K562 (cell line): ENCODE measurements around the gene TMEM234. TPM values are rescaled to one million over a fixed set of nuclear protein-coding genes. Genes with fewer than 3 reads are reported as not detected.

Source experiments
- ATAC-seq: fragments of 200-7000 bp; cut with Tn5 transposase; 3 replicates; pipeline ENCODE4 v1.9.1; 2020; ENCODE audit warnings: moderate library complexity
- BruUV-seq: library from RNA; stranded (reverse); fragments of 400-500 nt; replicated peaks from 2 replicates; lab custom pipeline; 2021; lab: Mats Ljungman, UMichigan
- CTCF ChIA-PET: fragments of 300-600 bp; formaldehyde crosslinking; extraction: SDS; loops from one replicate; lab custom pipeline; 2021; ENCODE audit warnings: low intra/inter-chr PET ratio; lab: Yijun Ruan, JAX
- POLR2A ChIA-PET: fragments of 300-600, 350-650 bp; sonication (Branson Sonifier 250); formaldehyde crosslinking; extraction: SDS; loops from one replicate; lab custom pipeline; 2021; ENCODE audit warnings: antibody characterized with exemption, inconsistent platforms; lab: Yijun Ruan, JAX
- DNase-seq, 4 experiments: peaks; one replicate each; pipeline versions ENCODE4 v3.0.0 to v3.0.0-alpha.2; 2011 to 2018; ENCODE audit warnings: low spot score in 3 of 4, mixed read lengths in 3 of 4; ENCODE audit errors: extremely low read depth in 1 of 4
- FAIRE-seq: peaks from 2 replicates; lab custom pipeline; 2011; peaks lifted over from hg19 to GRCh38; lab: Jason Lieb, UNC
- H2AFZ ChIP-seq: 2 replicates; pipeline ENCODE4 v1.6.0; 2011; ENCODE audit warnings: low read depth, low read length, control low read depth, inconsistent platforms
- H3K27ac ChIP-seq: fragments of 200-600 bp; 3 replicates; pipeline ENCODE4 v1.8.0; 2011; ENCODE audit warnings: low read depth, mild to moderate bottlenecking, control low read depth, inconsistent platforms, low read length, moderate library complexity, mixed read lengths; ENCODE audit errors: extremely low read depth
- H3K27me3 ChIP-seq, 2 experiments: fragments of 300-600 bp in 1 of 2; 2 replicates in 1 of 2; 3 replicates in 1 of 2; pipeline versions ENCODE4 v1.6.0 to v1.8.0; 2011; ENCODE audit warnings: inconsistent platforms in 2 of 2, low read length in 2 of 2, mild to moderate bottlenecking in 1 of 2, mixed read lengths in 1 of 2, moderate library complexity in 1 of 2; ENCODE audit not compliant: control insufficient read depth in 2 of 2, insufficient read depth in 2 of 2
- H3K36me3 ChIP-seq: fragments of 300-600 bp; 3 replicates; pipeline ENCODE4 v1.8.0; 2011; ENCODE audit warnings: mild to moderate bottlenecking, low read length, inconsistent platforms; ENCODE audit not compliant: control insufficient read depth, insufficient read depth
- H3K4me1 ChIP-seq, 2 experiments: fragments of 200-600 bp in 1 of 2; replicated peaks in 1 of 2; 2 replicates in 1 of 2; 3 replicates in 1 of 2; pipeline versions ENCODE4 v1.5.1 to v1.8.0; 2011; ENCODE audit warnings: inconsistent platforms in 2 of 2, low read length in 2 of 2, mild to moderate bottlenecking in 1 of 2, mixed read lengths in 1 of 2, moderate library complexity in 1 of 2; ENCODE audit not compliant: control insufficient read depth in 2 of 2, insufficient read depth in 2 of 2
- H3K4me2 ChIP-seq: 2 replicates; pipeline ENCODE4 v1.6.1; 2011; ENCODE audit warnings: low read length, control low read depth, inconsistent platforms, mixed read lengths; ENCODE audit not compliant: insufficient read depth
- H3K4me3 ChIP-seq: fragments of 200-600 bp; sonication (generic), shearing (Covaris generic); 2 replicates; pipeline ENCODE4 v1.5.1; 2016; ENCODE audit warnings: control low read depth, inconsistent platforms
- H3K79me2 ChIP-seq: fragments of 200-600 bp; 3 replicates; pipeline ENCODE4 v1.8.0; 2011; ENCODE audit warnings: low read length, inconsistent platforms; ENCODE audit not compliant: control insufficient read depth, insufficient read depth
- H3K9ac ChIP-seq, 2 experiments: 2 replicates each; pipeline versions ENCODE4 v1.6.0 to v1.6.1; 2011; ENCODE audit warnings: low read depth in 2 of 2, low read length in 2 of 2, control low read depth in 1 of 2, inconsistent platforms in 1 of 2, mild to moderate bottlenecking in 1 of 2, mixed read lengths in 1 of 2; ENCODE audit not compliant: insufficient read depth in 1 of 2
- H3K9me1 ChIP-seq: one replicate; pipeline ENCODE4 v1.6.0; 2011; ENCODE audit warnings: inconsistent platforms, mild to moderate bottlenecking, low read length, moderate library complexity; ENCODE audit not compliant: control insufficient read depth, insufficient read depth
- H3K9me3 ChIP-seq: replicated peaks from 2 replicates; pipeline ENCODE4 v1.5.1; 2011; ENCODE audit warnings: low read depth, low read length, inconsistent platforms; ENCODE audit not compliant: control insufficient read depth, insufficient read depth
- H4K20me1 ChIP-seq: replicated peaks from 2 replicates; pipeline ENCODE4 v1.6.1; 2011; ENCODE audit warnings: low read length, inconsistent platforms, mixed read lengths; ENCODE audit not compliant: control insufficient read depth, insufficient read depth
- CEBPB ChIP-seq: fragments of 450-650 bp; IDR thresholded peaks from 2 replicates; pipeline ENCODE4 v1.6.1; 2016; ENCODE audit warnings: missing genetic modification characterization, missing compliant biosample characterization
- FOXM1 ChIP-seq, 2 experiments: fragments of 450-650 bp in 1 of 2; sonication (generic) in 1 of 2; formaldehyde crosslinking in 1 of 2; IDR thresholded peaks; 2 replicates each; pipeline versions ENCODE4 v1.6.1 to v1.9.0; 2017 to 2022; ENCODE audit warnings: low read depth in 2 of 2, mild to moderate bottlenecking in 2 of 2, missing genetic modification reagents in 1 of 2, moderate library complexity in 1 of 2
- RBFOX2 ChIP-seq: fragments of 200-400 bp; formaldehyde crosslinking; IDR thresholded peaks from 2 replicates; pipeline ENCODE4 v1.6.1; 2017; ENCODE audit warnings: low read depth, mild to moderate bottlenecking, low read length, moderate library complexity
- WGBS: fragments of 100-300 bp; shearing (Covaris generic); methylation state at CpG from one replicate; pipeline ENCODE4 v1.1.6; 2016; ENCODE audit warnings: low coverage, mixed read lengths; ENCODE audit not compliant: insufficient coverage; ENCODE audit errors: missing lambda C conversion rate; 5-methylcytosine and 5-hydroxymethylcytosine counted together
- in situ Hi-C: fragments of 300-500 bp; cut with MboI; formaldehyde crosslinking; loops from 4 replicates; pipeline ENCODE4 v1.15.0; 2018; ENCODE audit warnings: inconsistent platforms, mixed read lengths
- intact Hi-C: fragments of 100-400 bp; cut with micrococcal nuclease; formaldehyde crosslinking; loops from 2 replicates; pipeline ENCODE4 v1.14.2; 2022
- polyA plus RNA-seq, 8 experiments: library from polyadenylated mRNA; depleted of rRNA in 4 of 8; stranded (reverse) in 5 of 8; unstranded in 3 of 8; fragments of >200 nt; fragmentation: Nextera tagmentation in 2 of 8; fragmentation: Illumina TruSeq in 1 of 8; extraction: Ambion mirVana in 2 of 8; extraction: Trizol in 1 of 8; gene quantifications; 2 replicates each; pipeline versions ENCODE4 v1.2.1 to v1.2.3, GENCODE V29; 2011 to 2014; ENCODE audit warnings: inconsistent platforms in 1 of 8, missing spikeins in 1 of 8
- total RNA-seq, 7 experiments: library from RNA; depleted of rRNA in 6 of 7; stranded (reverse); fragments of >200 nt in 6 of 7; fragmentation: Illumina TruSeq in 2 of 7; extraction: Trizol in 2 of 7; gene quantifications; 2 replicates each; pipeline versions ENCODE4 v1.2.1 to v1.2.3, GENCODE V29; 2011 to 2021; ENCODE audit warnings: low replicate concordance in 1 of 7
- TF ChIP-seq, protein P1 (sequence below), 2 experiments: fragments of 450-650 bp in 1 of 2; sonication (generic) in 1 of 2; formaldehyde crosslinking in 1 of 2; IDR thresholded peaks in 1 of 2; conservative IDR thresholded peaks in 1 of 2; 2 replicates each; pipeline versions ENCODE4 v1.6.1 to v1.8.1; 2016 to 2023; ENCODE audit warnings: mild to moderate bottlenecking in 2 of 2, moderate library complexity in 2 of 2, inconsistent platforms in 1 of 2, missing genetic modification reagents in 1 of 2
- TF ChIP-seq, protein P2 (sequence below): sonication (generic); formaldehyde crosslinking; IDR thresholded peaks from 2 replicates; pipeline ENCODE4 v1.8.0; 2022; ENCODE audit warnings: mild to moderate bottlenecking, missing genetic modification reagents, borderline replicate concordance
- TF ChIP-seq, protein P3 (sequence below): sonication (generic); formaldehyde crosslinking; IDR thresholded peaks from 2 replicates; pipeline ENCODE4 v1.8.1; 2023; ENCODE audit warnings: mild to moderate bottlenecking, missing genetic modification reagents

The TMEM234 gene
- total and polyA plus RNA-seq, 9 of the 15 experiments (the other 6 are each of a cell fraction or from before 2014, with no cell fraction given): 5.0 to 12.9 (median 7.6) TPM

GRCh38 chr1:32224285-32224684 lies 2.1 kb upstream of the TMEM234 start:
- Histone ChIP-seq H3K9me1 (no peaks in the 10 kb centered on the region), H3K27ac (peak overlapping the region; percentile 50; the same call in 1 of the 3 replicates), H3K4me2 (peak overlapping the region; percentile 98; the same call in 1 of the 2 replicates), H3K36me3 (peaks cover 66% of the 10 kb centered on the region), H3K9me3 (no peaks in the 10 kb centered on the region), H3K27me3 (no peaks in the 10 kb centered on the region), H3K9ac (peak overlapping the region; percentile 67 to 96; a peak in 1 of 4 replicates), H2AFZ (no peak overlapping the region), H3K79me2 (peaks cover 49% of the 10 kb centered on the region), H3K4me1 (peaks cover 19 to 22% of the 10 kb centered on the region in 2 experiments; a peak in 4 of 5 replicates), H3K4me3 (no peak overlapping the region), H4K20me1 (no peaks in the 10 kb centered on the region)
- in situ Hi-C loops: no loop called here
- POLR2A ChIA-PET: interaction anchor here (0.9 to 6.5 kb wide), 4 partner anchors 8 to 11 kb away, joined by 3 to 40 read pairs (median 4); no protein-coding TSS in a partner anchor
- WGBS: 92% methylated on average over 4 of the region's 4 CpGs
- DNase-seq: no peak
- no peak for FAIRE-seq
- ATAC-seq: no peak
- TF ChIP-seq CEBPB (tag) (no peak), RBFOX2 (0 out of 2 replicates have a peak, but pooled peaks have one; percentile 22), FOXM1 (IDR thresholded peaks at IDR 0.05; ENCODE audit: low read depth) (no peak), FOXM1 (CRISPR knock-in tag; IDR thresholded peaks at IDR 0.05; ENCODE audit: low read depth) (0 out of 2 replicates have a peak, but pooled peaks have one; percentile 56)
- TF ChIP-seq, protein P1, sequence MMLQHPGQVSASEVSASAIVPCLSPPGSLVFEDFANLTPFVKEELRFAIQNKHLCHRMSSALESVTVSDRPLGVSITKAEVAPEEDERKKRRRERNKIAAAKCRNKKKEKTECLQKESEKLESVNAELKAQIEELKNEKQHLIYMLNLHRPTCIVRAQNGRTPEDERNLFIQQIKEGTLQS (IDR thresholded peaks at IDR 0.05): no peak
- TF ChIP-seq, protein P1 (CRISPR knock-in tag; conservative IDR thresholded peaks at IDR 0.05): 0 out of 2 replicates have a peak, but pooled peaks have one; percentile 30
- TF ChIP-seq, protein P2, sequence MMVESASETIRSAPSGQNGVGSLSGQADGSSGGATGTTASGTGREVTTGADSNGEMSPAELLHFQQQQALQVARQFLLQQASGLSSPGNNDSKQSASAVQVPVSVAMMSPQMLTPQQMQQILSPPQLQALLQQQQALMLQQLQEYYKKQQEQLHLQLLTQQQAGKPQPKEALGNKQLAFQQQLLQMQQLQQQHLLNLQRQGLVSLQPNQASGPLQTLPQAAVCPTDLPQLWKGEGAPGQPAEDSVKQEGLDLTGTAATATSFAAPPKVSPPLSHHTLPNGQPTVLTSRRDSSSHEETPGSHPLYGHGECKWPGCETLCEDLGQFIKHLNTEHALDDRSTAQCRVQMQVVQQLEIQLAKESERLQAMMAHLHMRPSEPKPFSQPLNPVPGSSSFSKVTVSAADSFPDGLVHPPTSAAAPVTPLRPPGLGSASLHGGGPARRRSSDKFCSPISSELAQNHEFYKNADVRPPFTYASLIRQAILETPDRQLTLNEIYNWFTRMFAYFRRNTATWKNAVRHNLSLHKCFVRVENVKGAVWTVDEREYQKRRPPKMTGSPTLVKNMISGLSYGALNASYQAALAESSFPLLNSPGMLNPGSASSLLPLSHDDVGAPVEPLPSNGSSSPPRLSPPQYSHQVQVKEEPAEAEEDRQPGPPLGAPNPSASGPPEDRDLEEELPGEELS (CRISPR knock-in tag): no peak
- TF ChIP-seq, protein P3, sequence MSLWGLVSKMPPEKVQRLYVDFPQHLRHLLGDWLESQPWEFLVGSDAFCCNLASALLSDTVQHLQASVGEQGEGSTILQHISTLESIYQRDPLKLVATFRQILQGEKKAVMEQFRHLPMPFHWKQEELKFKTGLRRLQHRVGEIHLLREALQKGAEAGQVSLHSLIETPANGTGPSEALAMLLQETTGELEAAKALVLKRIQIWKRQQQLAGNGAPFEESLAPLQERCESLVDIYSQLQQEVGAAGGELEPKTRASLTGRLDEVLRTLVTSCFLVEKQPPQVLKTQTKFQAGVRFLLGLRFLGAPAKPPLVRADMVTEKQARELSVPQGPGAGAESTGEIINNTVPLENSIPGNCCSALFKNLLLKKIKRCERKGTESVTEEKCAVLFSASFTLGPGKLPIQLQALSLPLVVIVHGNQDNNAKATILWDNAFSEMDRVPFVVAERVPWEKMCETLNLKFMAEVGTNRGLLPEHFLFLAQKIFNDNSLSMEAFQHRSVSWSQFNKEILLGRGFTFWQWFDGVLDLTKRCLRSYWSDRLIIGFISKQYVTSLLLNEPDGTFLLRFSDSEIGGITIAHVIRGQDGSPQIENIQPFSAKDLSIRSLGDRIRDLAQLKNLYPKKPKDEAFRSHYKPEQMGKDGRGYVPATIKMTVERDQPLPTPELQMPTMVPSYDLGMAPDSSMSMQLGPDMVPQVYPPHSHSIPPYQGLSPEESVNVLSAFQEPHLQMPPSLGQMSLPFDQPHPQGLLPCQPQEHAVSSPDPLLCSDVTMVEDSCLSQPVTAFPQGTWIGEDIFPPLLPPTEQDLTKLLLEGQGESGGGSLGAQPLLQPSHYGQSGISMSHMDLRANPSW (CRISPR knock-in tag): no peak
- CTCF ChIA-PET: interaction anchor here (0.6 kb wide), 1 partner anchor 192 kb away, joined by 4 read pairs; no protein-coding TSS in a partner anchor
- BruUV-seq: no TSS peak
- intact Hi-C loops: no loop called here
